ENCODE results near the gene PFDN5.

DNA sequence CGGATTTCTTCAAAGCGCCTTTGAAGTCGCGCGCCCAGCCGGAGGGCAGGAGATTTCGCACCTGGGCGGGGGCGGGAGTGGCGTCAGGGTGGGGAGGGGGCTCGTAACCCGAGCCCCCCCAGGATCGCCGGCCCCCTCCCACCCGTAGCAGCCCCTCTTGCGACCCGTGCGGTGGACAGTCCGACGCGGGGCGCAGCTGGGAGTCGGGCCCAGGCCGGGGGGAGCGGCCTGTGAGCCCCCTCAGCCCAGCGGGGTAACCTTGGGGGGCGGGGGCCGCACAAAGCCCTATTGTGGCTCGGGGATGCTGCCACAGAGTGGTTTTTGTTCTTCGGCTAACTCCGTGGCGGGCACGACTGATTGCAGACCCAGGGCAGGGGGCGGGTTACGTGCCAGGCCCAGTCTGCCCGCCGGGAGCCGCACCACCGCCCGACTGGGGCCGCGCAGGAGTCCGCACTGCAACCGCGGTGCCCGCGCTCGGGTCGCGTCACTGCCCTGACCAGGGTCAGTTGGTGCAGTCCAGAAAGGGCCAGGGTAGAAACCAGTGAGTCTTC, 30.2 kb downstream of the PFDN5 start:
- TF ChIP-seq POLR2AphosphoS5 (IDR thresholded peaks at IDR 0.05; ENCODE audit: borderline replicate concordance, low read depth, low read length) (no peak), EZH2 (IDR thresholded peaks at IDR 0.05) (no peak)
